Stomach (tissue), 4 donors: ENCODE results near the gene RTN3.

ENCODE experiments used
- POLR2AphosphoS5 ChIP-seq, 3 donors: sonication (generic); formaldehyde crosslinking; IDR thresholded peaks; one replicate each; pipeline ENCODE4 v1.6.1; 2016; ENCODE audit warnings: antibody characterized with exemption in 3 of 3
- TF ChIP-seq, protein P1 (sequence below), 7 experiments: fragments of 450-650 bp in 4 of 7; fragments of 200-600 bp in 3 of 7; sonication (generic) in 3 of 7; IDR thresholded peaks; one replicate each; pipeline ENCODE4 v1.5.1; 2016 to 2019; ENCODE audit warnings: antibody characterized with exemption in 7 of 7, control low read depth in 2 of 7, mild to moderate bottlenecking in 1 of 7

DNA sequence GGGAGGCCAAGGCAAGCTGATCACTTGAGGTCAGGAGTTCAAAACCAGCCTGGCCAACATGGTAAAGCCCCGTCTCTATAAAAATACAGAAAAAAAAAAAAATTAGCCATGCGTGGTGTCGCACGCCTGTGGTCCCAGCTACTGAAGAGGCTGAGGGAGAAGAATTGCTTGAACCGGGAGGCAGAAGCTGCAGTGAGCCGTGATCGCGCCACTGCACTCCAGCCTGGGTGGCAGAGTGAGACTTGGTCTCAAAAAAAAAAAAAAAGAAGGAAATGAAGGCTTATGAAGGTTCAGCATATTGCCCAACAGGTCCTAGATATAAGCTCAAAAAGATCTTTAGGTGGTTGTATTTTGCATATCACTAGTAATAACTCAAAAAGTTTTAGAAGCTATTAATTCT, 20.3 kb upstream of the RTN3 start:
- TF ChIP-seq, protein P1, sequence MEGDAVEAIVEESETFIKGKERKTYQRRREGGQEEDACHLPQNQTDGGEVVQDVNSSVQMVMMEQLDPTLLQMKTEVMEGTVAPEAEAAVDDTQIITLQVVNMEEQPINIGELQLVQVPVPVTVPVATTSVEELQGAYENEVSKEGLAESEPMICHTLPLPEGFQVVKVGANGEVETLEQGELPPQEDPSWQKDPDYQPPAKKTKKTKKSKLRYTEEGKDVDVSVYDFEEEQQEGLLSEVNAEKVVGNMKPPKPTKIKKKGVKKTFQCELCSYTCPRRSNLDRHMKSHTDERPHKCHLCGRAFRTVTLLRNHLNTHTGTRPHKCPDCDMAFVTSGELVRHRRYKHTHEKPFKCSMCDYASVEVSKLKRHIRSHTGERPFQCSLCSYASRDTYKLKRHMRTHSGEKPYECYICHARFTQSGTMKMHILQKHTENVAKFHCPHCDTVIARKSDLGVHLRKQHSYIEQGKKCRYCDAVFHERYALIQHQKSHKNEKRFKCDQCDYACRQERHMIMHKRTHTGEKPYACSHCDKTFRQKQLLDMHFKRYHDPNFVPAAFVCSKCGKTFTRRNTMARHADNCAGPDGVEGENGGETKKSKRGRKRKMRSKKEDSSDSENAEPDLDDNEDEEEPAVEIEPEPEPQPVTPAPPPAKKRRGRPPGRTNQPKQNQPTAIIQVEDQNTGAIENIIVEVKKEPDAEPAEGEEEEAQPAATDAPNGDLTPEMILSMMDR (IDR thresholded peaks at IDR 0.05): no peak
- no peak for TF ChIP-seq POLR2AphosphoS5 (IDR thresholded peaks at IDR 0.05)
